ENCODE data around the gene DLAT.
"Not testable (repeated sequence)": the region's sequence is repeated elsewhere in the genome, so short reads cannot be mapped to it uniquely, and the experiment has no call there.

DLAT gene

DNA sequence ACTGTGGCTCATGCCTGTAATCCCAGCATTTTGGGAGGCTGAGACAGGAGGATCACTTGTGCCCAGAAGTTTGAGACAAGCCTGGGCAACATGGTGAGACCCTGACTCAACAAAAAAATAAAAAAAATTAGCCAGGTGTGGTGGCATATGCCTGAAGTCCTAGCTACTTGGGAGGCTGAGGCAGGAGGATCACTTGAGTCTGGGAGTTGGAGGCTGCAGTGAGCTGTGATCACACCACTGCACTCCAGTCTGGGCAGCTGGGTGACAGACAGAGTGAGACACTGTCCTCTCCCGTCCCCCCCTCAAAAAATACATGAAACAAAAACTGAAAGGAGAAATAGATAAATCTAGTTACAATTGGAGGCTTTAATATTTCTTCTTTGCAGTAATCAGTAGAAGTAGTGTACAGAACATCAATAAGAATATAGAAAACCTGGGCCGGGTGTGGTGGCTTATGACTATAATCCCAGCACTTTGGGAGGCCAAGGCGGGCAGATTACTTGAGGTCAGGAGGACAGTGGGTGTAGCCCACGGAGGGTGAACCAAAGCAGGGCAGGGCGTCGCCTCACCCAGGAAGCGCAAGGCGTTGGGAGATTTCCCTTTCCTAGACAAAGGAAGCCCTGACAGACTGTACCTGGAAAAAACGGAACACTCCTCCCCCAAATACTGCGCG is 19.6 kb upstream of the DLAT start:
- no peak for DNase-seq

DNA sequence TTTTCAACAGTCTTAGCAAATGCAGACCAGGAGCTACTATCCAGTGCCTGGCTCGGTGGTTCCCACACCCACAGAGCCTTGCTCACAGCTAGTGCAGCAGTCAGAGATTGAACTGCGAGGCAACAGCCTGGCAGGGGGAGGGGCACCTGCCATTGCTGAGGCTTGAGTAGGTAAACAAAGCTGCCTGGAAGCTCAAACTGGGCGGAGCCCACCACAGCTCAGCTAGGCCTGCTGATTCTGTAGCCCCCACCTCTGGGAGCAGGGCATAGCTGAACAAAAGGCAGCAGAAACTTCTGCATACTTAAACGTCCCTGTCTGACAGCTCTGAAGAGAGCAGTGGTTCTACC is 19.1 kb upstream of the DLAT start:
- DNase-seq: not testable (repeated sequence)

DNA sequence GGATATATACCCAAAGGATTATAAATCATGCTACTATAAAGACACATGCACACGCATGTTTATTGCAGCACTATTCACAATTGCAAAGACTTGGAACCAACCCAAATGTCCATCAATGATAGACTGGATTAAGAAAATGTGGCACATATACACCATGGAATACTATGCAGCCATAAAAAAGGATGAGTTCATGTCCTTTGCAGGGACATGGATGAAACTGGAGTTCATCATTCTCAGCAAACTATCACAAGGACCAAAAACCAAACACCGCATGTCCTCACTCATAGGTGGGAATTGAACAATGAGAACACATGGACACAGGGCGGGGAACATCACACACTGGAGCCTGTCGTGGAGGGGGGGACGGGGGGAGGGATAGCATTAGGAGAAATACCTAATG is 13.8 kb upstream of the DLAT start:
- DNase-seq: not testable (repeated sequence)

DNA sequence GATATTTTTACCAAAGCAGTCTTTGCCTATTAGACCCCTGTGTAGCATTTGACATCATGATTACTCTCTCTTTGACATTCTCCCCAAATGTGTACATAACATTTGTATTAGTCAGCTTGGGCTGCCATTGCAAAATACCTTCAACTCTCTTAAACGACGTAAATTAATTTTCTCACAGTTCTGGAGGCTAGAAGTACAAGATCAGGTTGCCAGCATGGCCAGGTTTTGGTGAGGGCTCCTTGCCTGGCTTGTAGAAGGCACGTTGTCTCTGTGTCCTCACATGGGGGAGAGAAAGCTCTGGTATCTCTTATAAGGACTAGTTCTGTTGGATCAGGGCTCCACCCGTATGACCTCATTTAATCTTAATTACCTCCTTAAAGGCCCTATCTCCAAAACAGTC is 12.3 kb upstream of the DLAT start:
- DNase-seq: peak; percentile 18

DNA sequence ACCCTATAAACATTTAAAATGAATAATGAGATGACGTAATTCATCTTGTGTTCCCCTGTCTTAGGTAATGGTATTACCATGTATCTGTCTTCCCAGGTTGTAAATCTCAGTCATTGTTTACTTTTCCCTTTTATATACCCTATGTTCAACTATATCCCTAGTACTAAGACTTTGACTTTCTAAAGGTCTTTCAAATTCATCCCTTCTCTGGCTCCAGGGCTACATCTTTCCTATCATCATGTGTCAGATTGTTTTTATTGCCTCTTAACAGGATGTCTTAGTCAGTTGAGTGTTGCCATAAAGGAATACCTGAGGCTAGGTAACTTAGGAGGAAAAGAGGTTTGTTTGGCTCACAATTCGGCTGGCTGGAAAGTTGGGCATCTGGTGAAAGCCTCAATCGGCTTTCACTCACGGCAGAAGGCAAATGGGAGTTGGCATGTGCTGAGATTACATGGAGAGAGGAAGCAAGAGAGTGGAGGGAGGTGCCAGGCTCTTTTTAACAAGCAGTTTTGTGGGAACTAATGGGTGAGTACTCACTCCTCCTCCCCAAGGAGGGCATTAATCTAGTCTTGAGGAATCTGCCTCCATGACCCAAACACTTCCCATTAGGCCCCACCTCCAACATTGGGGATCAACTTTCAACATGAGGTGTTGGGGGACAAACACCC is 11.6 kb upstream of the DLAT start:
- peak; percentile 63 for DNase-seq

DNA sequence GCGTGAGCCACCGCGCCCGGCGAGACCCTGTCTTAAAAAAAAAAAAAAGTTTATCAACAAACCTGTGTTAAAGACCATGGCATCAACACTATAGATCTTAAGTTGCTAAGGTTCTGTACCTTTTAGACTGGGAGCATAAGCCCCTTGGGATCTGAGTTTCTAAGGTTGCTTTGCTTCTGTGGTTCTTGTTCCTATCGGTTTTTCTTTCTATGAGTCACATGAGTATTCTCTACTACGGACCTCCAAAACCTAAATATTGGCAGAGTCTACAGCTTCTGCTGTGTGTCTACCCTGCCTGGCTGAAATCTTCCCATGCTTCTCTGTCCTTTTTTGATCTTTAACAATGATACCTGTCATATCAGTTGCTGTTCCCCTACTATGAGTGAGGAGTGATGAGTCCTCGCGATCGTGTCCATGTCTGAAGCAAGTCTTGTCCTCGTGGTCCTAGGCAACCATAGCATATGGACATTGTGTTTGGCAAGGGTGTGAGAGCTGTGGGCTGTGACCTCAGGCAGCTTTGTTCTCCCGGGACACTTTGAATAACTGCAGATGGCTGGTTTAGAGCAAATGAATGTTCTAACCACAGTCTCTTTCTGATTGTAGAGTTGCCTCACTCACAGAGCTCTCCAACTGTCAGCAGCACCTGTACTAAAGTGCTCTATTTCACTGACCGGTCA is 9.0 kb upstream of the DLAT start:
- no peak for DNase-seq

DNA sequence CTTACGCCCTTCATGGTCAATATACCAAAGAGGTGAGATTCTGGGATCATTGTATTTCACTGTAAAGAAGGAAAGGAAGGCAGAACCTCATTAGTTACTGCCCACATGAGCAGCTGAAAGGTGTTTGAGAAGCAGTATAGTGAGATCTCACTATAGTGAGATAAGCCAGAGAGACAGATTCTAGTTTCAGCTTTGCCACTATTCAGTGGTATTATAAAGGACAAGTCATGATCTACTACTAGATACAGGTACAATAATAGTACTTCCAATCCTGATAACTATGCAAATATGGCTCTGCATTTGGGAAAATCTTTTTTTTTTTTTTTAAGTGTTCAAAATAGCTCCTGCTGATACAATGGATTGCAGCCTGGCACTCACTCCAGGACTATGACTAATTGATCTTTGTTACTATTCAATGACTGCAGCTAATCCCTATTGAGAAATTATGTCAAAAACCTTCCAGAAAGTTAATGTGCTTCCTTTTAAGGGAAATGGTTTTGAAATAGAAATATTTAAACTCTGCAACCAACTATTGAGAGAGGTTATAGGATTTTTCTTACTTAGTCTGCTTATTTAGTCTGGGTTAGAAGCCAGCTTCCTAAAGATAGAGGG is 8.3 kb upstream of the DLAT start:
- no peak for DNase-seq

DNA sequence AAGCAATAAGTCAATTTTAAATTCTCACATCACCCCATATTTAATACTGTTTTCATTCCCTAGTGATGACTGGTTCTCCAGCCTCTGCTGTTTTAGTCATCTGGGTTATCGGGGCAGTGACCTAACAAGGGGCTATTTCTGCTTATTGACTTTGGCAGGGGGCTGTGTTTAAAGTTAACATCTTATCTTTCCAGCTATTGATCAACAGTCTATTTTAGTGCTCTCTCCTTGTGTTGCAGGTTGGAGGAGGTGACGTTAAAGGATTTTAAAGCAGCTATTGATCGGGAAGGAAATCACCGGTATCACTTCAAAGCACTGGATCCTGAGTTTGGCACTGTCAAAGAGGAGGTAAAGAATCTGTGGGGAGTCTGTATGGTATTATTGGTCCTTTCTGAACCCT is 7.7 kb upstream of the DLAT start:
- no peak for DNase-seq

DNA sequence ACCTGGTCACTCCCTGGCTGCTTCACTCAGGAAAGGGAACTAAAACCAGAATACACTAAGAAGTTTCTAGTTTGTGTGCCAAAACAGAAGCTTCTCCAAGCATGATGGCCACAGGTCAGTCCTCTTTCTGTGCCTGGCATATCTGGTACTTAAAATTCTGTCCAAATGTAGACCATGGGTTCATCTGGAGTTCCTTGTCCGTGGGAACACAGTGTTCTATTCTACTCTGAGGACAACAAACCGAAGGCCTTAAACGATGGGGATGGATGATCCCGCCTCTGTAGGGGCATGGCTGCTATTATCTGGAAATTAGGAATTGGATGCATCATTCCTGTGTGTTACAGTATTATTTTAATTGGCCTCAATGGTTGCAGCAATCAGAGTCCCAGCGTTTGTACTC is 6.1 kb upstream of the DLAT start:
- no peak for DNase-seq

DNA sequence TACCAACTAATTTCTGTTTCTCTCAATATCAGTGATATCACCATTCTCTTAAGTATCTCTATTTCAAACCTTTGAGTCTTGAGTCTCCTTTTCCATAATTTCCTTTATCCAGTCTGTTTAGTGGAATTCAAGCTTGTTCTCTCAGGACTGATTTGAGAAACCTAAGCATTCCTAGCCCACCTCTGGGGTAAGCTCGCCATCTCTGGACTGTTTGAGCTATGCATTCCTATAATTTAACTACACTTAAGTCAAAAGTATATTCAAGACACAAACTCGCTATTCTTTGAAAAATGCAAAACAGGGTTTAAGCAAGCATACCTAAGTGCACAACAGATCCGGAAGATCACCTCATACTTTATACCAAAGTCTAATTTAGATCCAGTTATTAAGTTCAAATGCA is 2.1 kb upstream of the DLAT start:
- peak; percentile 10 for DNase-seq

DNA sequence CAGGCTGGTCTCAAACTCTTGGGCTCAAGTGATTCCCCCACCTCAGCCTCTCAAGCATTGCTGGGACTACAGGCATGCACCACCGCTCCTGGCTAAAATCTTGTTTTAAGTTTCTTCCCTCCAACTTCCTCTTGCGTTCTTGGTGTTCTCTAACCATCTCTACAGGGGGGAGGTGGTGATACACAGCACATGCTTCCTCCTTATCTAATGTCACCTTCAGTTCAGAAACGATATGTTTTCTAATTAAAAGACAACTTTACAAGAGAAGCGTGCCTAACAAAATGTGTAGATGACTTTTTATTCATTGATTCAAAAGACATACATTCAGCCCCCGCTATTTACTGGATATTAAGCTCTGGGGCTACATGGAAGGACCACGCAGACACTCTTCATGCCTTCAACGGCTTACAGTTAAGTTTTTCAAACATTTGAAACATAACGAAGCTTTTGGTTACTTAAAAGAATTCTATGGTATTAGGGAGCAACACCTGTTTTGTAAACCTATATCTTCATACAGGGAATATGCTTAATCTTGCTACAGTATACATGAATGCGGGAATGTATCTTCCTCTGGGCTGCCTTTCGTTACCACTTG is 933 bp upstream of the DLAT start:
- DNase-seq: peak; percentile 48

DNA sequence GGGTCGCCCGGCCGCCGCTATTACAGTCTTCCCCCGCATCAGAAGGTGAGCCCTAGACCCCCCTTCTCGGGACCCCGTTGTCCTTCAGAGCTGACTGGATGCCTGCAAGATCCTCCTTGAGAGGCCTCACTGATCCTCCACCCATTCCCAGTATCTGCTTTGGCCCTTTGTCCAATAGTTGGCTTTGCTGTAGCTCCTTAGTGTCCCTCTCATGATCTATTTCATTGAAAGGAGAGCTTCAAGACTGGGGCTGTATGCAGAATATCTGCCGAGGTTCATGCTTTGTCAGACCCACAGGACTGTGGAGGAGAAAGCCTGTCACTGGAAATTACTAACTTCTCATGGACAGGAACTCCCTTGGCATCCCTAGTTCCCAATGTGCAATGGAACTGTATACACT is 499 bp downstream of the DLAT start:
- peak; percentile 61 for DNase-seq

DNA sequence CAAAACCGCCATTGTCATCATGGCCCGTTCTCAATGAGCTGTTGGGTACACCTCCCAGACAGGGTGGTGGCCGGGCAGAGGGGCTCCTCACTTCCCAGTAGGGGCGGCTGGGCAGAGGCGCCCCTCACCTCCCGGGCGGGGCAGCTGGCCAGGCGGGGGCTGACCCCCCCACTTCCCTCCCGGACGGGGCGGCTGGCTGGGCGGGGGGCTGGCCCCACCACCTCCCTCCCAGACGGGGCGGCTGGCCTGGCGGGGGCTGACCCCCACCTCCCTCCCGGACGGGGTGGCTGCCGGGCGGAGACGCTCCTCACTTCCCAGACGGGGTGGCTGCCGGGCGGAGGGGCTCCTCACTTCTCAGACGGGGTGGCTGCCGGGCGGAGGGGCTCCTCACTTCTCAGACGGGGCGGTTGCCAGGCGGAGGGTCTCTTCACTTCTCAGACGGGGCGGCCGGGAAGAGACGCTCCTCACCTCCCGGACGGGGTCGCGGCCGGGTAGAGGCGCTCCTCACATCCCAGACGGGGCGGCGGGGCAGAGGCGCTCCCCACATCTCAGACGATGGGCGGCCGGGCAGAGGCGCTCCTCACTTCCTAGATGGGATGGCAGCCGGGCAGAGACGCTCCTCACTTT is 1.7 kb downstream of the DLAT start:
- DNase-seq: not testable (repeated sequence)

DNA sequence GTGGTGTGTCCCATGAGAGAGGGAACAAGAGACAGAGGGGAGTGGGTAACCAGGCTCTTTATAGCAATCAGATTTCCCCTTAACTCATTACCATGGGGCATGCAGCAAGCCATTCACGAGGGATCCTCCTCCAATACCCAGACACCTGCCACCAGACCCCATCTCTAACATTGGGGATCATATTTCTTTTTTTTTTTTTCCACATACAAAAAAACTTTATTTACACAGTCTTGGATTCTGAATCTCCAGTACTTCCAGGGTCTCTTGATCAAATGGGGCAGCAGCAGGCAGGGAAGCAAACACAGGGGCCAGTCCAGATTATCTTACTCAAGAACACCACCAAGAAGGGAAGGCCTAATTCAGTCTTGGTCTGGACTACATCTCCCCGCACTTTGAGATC is 4.3 kb downstream of the DLAT start:
- DNase-seq: no peak

DNA sequence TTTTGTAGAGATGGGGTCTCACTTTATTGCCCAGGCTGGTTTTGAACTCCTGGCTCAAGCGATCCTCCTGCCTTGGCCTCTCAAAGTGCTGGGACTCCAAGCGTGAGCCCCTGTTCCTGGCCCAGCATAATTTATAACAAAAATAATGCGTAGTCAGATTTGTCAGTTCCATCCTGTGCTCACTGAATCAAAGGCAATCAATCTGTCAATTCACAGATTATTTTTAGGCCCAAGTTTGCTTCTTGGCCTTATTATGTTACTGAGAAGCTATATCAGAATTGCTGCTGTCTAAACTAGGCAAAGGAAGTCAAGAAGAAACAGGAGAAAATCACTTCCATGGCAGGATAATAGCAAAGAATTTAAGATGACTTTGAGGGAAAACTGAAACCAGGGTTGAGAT is 8.7 kb downstream of the DLAT start:
- no peak for DNase-seq

DNA sequence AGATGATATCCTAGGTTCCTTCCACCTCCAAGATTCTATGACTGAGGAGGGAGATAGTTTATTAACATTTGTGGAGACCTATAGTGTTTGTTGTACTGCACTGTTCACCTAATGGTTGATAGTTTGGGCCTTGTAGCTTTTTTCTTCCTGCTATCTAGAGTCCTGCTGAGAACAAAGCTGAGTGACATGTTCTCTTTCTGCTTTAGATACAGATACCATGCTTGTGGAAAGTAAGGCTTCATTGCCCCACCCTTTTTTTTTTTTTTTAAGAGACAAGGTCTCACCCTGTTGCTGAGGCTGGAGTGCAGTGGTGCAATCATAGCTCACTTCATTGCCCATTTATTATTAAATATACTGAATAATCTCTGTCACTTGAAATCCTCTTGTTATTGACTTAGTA is 12.3 kb downstream of the DLAT start:
- no peak for DNase-seq

DNA sequence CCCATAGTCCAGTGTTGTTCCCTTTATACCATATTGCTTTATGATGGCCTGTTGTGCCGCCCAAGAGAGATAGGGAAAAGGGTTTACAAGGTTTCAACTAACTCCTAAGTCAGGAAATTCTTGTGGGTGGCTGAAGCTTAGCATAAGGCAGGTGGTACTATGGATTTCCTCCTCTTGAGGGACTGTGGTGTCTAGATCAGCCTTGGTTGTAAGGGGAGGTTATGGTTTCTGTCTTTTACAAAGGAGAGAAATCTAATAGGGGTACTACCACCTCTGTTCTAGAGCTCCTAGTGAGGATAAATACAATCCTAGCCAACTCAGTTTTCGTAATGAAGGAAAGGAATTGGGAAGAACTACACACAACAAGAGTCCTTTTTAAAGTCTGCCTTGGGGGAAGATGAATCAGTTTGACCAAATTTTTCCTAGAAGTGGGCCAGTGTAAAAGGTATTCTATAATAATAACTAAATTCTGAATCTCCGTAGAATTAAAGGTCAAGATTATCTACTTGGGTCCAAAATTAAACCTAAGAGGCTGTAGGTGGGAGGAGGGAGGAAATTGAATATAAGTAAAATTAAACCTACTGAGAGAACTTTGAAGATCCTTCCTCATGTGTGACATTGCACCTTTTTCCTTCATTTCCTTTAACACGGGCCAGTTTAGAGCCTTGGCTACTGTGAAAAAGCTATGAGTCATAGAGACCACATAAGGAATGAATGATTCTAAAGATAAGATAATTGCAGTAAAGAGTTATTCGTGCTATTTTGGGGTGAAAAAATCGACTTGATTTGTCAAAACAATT is 17.2 kb downstream of the DLAT start:
- DNase-seq: no peak

DNA sequence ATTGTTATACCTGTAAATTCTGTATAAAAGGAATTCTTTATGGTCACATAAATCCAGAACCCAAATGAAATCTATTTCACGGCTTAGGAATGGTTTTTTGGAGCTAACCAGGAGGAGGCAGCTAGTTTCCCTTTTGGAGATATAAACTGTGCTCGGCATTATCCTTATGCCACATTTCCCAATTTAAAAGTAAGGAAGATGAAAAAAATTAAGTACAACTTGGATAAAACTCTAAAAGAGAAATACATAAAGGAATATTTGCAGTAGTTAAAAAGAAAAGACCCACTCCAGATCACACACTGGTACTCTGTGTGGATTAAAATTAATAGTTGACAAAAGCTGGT is 17.7 kb downstream of the DLAT start:
- no peak for DNase-seq

DNA sequence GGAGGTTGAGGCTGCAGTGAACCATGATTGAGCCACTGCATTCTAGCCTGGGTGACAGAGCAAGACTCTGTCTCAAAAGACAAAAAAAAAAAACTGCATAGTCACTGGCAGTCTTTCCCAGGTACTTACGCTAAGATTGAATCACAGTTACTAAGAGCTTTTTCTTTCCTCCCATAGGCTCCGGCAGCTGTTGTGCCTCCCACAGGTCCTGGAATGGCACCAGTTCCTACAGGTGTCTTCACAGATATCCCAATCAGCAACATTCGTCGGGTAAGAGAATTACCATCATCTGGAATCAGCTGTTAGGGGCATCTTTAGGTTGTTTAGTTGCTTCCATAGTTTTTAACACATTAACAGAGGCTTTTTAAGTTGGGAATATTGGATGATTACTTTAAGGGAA is 19.8 kb downstream of the DLAT start:
- DNase-seq: no peak

DNA sequence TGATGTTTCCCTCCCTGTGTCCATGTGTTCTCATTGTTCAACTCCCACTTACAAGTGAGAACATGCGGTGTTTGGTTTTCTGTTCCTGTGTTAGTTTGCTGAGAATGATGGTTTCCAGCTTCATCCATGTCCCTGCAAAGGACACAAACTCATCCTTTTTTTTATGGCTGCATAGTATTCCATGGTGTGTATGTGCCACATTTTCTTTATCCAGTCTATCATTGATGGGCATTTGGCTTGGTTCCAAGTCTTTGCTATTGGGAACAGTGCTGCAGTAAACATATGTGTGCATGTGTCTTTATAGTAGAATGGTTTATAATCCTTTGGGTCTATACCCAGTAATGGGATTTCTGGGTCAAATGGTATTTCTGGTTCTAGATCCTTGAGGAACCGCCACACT is 21.4 kb downstream of the DLAT start:
- DNase-seq: not testable (repeated sequence)

DNA sequence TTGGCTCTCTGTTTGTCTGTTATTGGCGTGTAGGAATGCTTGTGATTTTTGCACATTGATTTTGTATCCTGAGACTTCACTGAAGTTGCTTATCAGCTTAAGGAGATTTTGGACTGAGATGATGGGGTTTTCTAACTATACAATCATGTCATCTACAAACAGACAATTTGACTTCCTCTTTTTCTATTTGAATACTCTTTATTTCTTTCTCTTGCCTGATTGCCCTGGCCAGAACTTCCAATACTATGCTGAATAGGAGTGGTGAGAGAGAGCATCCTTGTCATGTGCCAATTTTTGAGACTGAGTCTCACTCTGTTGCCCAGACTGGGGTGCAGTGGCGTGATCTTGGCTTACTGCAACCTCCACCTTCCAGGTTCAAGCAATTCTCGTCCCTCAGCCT is 23.0 kb downstream of the DLAT start:
- not testable (repeated sequence) for DNase-seq

DNA sequence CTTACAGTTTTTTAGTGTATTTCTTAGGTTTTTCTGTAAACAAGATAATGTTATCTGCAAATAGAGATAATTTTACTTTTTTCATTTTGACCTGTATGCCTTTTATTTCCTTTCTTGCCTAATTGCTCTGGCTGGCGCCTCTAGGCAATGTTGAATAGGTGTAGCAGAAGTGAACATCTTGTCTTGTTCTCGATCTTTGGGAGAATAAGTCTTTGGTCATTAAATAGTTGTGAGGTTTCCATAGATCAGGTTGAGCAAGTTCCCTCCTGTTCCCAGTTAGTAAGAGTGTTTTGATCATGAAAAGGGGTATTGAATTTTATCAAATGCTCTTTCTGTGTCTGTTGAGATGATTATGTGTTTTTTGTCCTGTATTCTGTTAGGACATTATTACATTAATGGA is 24.6 kb downstream of the DLAT start:
- DNase-seq: no peak

DNA sequence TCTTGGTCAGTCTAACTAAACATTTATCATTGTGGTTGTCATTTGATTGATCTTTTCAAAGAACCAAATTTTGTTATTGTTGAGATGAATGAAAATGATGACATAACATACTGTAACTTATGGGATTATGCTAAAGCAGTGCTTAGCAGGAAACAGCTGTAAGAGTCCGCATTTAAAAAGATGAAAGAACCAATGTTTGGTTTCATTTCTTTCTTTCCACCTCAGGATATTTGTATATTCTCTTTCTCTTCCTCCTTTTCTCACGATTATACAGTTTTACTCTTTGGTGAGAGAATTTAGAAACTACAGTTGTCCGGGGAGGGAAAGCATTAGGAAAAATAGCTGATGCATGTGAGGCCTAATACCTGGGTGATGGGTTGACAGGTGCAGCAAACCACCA is 25.5 kb downstream of the DLAT start:
- DNase-seq: no peak

All from NCI-H69 (cell line).